ENCODE data around the gene PPP1R26.
A peak's percentile ranks its signal among the peaks of the same experiment; 100 is the strongest.

- TF ChIP-seq REST (IDR thresholded peaks at IDR 0.05; ENCODE audit: low read depth) (no peak), ELF1 (IDR thresholded peaks at IDR 0.05; ENCODE audit: borderline replicate concordance, low read depth) (no peak), JUND (IDR thresholded peaks at IDR 0.05) (no peak), POLR2AphosphoS5 (IDR thresholded peaks at IDR 0.05; ENCODE audit: low read depth, low read length) (peak; percentile 46), MAX (IDR thresholded peaks at IDR 0.05) (no peak)
Observed at GRCh38 chr9:135480071-135480939, 723 bp downstream of the PPP1R26 start.

All from HCT116 (cell line).